AG09319 (cell line): ENCODE data around the gene RAB3IL1.

Experiments used
- DNase-seq: peaks from one replicate; pipeline ENCODE4 v3.0.0-alpha.2; 2010; ENCODE audit warnings: low read depth; ENCODE audit errors: extremely low read depth
- TF ChIP-seq, protein P1 (sequence below): IDR thresholded peaks from 2 replicates; pipeline ENCODE4 v1.5.1; 2011; ENCODE audit warnings: low read depth, mild to moderate bottlenecking, inconsistent platforms, low read length, moderate library complexity

The RAB3IL1 gene

DNA sequence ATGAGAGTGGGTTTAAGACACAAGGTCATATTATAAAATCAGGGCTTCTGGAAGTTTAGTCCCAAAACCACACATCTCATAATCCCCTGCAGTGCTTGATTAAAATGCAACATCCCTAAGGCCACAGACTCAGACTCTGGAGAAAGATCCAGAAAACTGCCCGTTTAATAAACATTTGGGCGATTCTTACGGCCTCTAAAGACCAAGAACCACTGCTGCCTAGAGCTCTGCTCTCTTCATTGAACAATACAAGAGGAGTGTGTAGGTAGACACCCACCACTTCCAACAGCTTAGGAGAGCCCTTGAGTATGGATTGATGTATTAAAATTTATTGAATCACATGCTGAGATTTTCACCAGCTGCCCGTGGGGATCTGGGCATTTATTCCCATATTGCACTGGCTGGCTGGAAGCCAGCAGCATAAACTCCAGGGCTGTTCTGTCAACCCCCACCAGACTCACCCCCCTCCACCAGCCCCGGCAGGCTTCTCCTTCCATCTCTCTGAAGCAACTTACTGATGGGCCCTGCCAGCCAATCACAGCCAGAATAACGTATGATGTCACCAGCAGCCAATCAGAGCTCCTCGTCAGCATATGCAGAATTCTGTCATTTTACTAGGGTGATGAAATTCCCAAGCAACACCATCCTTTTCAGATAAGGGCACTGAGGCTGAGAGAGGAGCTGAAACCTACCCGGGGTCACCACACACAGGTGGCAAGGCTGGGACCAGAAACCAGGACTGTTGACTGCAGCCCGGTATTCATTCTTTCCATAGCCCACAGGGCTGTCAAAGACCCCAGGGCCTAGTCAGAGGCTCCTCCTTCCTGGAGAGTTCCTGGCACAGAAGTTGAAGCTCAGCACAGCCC lies 32.0 kb upstream of the RAB3IL1 start:
- TF ChIP-seq, protein P1, sequence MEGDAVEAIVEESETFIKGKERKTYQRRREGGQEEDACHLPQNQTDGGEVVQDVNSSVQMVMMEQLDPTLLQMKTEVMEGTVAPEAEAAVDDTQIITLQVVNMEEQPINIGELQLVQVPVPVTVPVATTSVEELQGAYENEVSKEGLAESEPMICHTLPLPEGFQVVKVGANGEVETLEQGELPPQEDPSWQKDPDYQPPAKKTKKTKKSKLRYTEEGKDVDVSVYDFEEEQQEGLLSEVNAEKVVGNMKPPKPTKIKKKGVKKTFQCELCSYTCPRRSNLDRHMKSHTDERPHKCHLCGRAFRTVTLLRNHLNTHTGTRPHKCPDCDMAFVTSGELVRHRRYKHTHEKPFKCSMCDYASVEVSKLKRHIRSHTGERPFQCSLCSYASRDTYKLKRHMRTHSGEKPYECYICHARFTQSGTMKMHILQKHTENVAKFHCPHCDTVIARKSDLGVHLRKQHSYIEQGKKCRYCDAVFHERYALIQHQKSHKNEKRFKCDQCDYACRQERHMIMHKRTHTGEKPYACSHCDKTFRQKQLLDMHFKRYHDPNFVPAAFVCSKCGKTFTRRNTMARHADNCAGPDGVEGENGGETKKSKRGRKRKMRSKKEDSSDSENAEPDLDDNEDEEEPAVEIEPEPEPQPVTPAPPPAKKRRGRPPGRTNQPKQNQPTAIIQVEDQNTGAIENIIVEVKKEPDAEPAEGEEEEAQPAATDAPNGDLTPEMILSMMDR = no peak
- peak; percentile 97 for DNase-seq

DNA sequence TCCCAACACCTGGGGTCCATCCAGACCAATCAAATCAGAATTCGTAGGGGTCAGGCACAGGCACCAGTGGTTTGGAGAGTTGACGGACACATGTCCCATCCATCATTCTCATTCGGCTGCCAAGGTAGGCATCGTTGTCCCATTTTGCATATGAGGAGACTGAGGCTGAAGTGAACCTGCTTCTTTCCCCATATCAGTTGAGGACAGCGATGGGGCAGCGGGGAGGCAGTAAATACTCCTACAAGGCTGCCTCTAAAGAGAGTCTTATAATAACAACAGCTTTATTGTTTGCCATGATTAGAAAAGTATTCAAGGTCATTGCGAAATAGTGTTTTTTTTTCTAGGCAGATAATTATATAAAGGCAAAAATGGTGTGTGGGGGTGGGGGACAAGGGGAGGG lies 31.1 kb upstream of the RAB3IL1 start:
- DNase-seq = no peak
- TF ChIP-seq, protein P1 = no peak

DNA sequence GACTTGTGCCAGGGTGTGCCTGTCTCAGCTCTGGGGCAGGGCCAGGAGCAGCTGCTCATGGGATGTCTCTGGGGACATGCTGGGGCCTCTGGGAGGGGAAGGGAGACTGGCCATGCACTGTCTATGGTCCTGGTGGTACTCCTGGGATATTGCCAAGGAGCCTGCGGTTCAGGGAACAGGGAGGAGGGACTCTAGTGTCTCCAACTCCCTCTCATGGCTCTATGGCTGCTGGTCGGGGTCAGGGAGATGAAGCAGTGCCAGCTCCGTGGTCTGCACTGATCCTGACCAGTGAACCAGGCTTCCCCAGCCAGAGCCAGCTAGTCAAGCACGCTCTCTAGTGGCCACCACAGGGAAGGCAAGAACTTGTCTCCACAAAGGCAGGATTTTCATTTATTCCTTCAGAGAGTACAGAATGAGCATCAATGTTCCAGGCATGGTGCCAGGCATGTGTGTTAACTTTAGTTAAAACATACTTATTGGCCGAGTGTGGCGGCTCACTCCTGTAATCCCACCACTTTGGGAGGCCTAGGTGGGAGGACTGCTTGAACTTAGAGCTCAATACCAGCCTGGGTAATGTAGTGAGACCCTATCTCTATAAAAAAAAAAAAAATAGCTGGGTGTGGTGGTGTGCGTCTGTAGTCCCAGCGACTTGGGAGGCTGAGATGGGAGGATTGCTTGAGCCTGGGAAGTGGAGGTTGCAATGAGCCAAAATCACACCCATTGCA lies 30.3 kb upstream of the RAB3IL1 start:
- peak; percentile 82 for DNase-seq
- TF ChIP-seq, protein P1 = peak; percentile 100

DNA sequence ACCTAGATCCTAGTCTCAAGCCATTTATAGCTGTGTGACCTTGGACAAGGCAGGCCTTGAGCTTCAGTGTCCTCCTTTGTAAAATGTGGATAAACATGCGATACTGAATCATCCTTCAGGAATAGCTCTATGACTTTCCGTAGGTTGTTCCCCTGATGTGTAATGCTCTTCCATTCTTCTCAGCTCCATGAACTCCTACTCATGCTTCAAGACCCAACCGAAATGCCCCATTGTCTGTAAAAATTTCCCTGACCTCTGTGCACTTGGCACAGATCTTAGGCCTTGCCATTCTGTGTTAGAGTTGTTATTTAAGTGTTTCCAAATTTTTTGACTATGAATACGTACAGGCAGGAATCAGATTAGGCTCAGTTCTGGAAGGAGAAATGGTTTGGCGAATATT lies 29.5 kb upstream of the RAB3IL1 start:
- no peak for DNase-seq
- TF ChIP-seq, protein P1 = no peak

DNA sequence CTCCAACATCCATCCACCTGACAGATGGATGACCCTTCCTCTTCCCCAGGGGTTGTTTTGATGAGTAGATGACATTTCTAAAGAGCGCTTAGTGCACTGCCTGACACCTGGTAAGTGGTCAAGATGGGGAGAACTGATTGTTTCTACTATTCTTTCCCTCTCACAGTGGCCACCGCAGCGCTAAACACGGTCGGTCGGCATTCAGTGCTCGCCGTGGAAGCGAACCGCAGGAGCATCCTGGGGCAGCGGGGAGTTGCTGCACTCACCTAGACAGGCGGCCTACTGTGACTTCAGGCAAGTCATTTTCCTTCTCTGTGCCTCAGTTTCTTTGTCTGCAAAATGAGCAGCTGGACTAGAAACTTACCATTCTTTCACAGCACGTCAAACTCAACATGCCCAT lies 27.8 kb upstream of the RAB3IL1 start:
- TF ChIP-seq, protein P1 = no peak
- DNase-seq = no peak

DNA sequence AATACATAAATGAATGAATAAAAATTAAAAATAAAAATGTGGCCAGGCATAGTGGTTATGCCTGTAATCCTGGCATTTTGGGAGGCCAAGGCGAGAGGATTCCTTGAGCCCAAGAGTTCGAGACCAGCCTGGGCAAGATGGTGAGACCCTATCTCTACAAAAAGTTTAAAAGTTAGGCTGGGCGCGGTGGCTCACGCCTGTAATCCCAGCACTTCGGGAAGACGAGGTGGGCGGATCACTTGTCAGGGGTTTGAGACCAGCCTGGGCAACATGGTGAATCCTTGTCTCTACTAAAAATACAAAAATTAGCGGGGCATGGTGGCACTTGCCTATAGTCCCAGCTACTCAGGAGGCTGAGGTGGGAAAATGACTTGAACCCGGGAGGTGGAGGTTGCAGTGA lies 23.1 kb upstream of the RAB3IL1 start:
- no peak for DNase-seq
- TF ChIP-seq, protein P1 = no peak

DNA sequence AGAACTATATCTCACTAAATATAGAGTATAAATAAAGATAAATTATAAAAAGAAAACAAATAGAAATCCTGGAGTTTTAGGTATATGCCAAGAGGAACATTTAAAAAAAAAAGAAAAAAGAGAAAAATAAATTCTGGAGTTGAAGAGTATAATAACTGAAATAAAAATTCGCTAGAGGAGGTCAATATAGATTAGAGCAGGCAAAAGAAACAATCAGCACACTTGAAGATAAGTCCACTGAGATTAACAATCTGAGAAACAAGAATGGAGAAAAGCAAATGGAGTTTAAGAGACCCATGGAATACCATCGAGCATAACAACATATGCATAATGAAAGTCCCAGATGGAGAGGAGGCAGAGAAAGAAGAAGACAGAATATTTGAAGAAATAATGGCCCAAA lies 18.5 kb upstream of the RAB3IL1 start:
- no peak for DNase-seq
- TF ChIP-seq, protein P1 = no peak
